CD4-positive, CD25-positive, alpha-beta regulatory T cell (primary cell): ENCODE results near the gene ACIN1. TPM values are rescaled to one million over a fixed set of nuclear protein-coding genes. Genes with fewer than 3 reads are reported as not detected.

ENCODE experiments used
- polyA plus RNA-seq, 4 donors: library from polyadenylated mRNA; unstranded; fragments of 300-500 nt; fragmentation: Illumina TruSeq; gene quantifications; one replicate each; pipeline ENCODE4 v1.2.3, GENCODE V29; 2021
- total RNA-seq: library from RNA; stranded (reverse); gene quantifications from one replicate; pipeline ENCODE4 v1.2.3, GENCODE V29; 2022

ACIN1 gene
- total and polyA plus RNA-seq, 5 donors from 2014 or later: 6.8 to 340 (median 7.7) TPM

Other genes starting within 250 kb of the ACIN1 start
- gene LRP10, start 223.4 kb downstream of the ACIN1 start, total RNA-seq: 111 TPM
- gene LRP10, start 223.4 kb downstream of the ACIN1 start, polyA plus RNA-seq: 100 to 1,000 TPM in 1 of 4 donors, 10 to 100 TPM in 3; 78.7 to 108 (median 88.3) TPM
- gene REM2, start 211.9 kb downstream of the ACIN1 start, total RNA-seq: 11.1 TPM
- gene REM2, start 211.9 kb downstream of the ACIN1 start, polyA plus RNA-seq: 1 to 10 TPM in 3 of 4 donors, under 1 TPM in 1; 0.61 to 2.6 (median 1.4) TPM
- 108 TPM for gene RBM23, start 176.0 kb downstream of the ACIN1 start, total RNA-seq
- gene RBM23, start 176.0 kb downstream of the ACIN1 start, polyA plus RNA-seq: 10 to 100 TPM; 43.1 to 54.0 (median 46.7) TPM
- gene PRMT5, start 165.8 kb downstream of the ACIN1 start, total RNA-seq: 19.3 TPM
- gene PRMT5, start 165.8 kb downstream of the ACIN1 start, polyA plus RNA-seq: 10 to 100 TPM; 37.4 to 43.3 (median 40.5) TPM
- gene HAUS4, start 138.0 kb downstream of the ACIN1 start, total RNA-seq: 20.0 TPM
- gene HAUS4, start 138.0 kb downstream of the ACIN1 start, polyA plus RNA-seq: 10 to 100 TPM; 30.0 to 41.9 (median 37.0) TPM
- gene AJUBA, start 112.6 kb downstream of the ACIN1 start, total RNA-seq: 0.54 TPM
- 1 to 10 TPM in 1 of 4 donors, under 1 TPM in 3; 0.20 to 1.0 (median 0.71) TPM for gene AJUBA, start 112.6 kb downstream of the ACIN1 start, polyA plus RNA-seq
- 8.5 TPM for gene C14orf93, start 85.0 kb downstream of the ACIN1 start, total RNA-seq
- 1 to 10 TPM; 4.7 to 7.5 (median 6.9) TPM for gene C14orf93, start 85.0 kb downstream of the ACIN1 start, polyA plus RNA-seq
- 13.8 TPM for gene PSMB5, start 60.2 kb downstream of the ACIN1 start, total RNA-seq
- 10 to 100 TPM; 28.2 to 50.9 (median 39.5) TPM for gene PSMB5, start 60.2 kb downstream of the ACIN1 start, polyA plus RNA-seq
- not detected for gene PSMB11, start 52.9 kb downstream of the ACIN1 start, total RNA-seq
- not detected for gene PSMB11, start 52.9 kb downstream of the ACIN1 start, polyA plus RNA-seq
- gene CDH24, start 37.6 kb downstream of the ACIN1 start, total RNA-seq: 2.9 TPM
- gene CDH24, start 37.6 kb downstream of the ACIN1 start, polyA plus RNA-seq: under 1 TPM; 0.17 to 0.79 (median 0.25) TPM
- 13.6 TPM for gene C14orf119, start 369 bp upstream of the ACIN1 start, total RNA-seq
- 100 to 1,000 TPM; 131 to 187 (median 156) TPM for gene C14orf119, start 369 bp upstream of the ACIN1 start, polyA plus RNA-seq
- not detected for gene CIROP, start 9.9 kb upstream of the ACIN1 start, total RNA-seq
- gene CIROP, start 9.9 kb upstream of the ACIN1 start, polyA plus RNA-seq: under 1 TPM in 1 of 4 donors, not detected in 3; 0.23 TPM
- gene CEBPE, start 24.1 kb upstream of the ACIN1 start, total RNA-seq: not detected
- under 1 TPM in 3 of 4 donors, not detected in 1; 0.14 to 0.29 (median 0.24) TPM for gene CEBPE, start 24.1 kb upstream of the ACIN1 start, polyA plus RNA-seq
- gene SLC7A8, start 88.5 kb upstream of the ACIN1 start, total RNA-seq: not detected
- 1 to 10 TPM in 3 of 4 donors, under 1 TPM in 1; 0.48 to 1.8 (median 1.1) TPM for gene SLC7A8, start 88.5 kb upstream of the ACIN1 start, polyA plus RNA-seq
- not detected for gene RNF212B, start 142.8 kb upstream of the ACIN1 start, total RNA-seq
- gene RNF212B, start 142.8 kb upstream of the ACIN1 start, polyA plus RNA-seq: not detected
- 3.3 TPM for gene HOMEZ, start 191.0 kb upstream of the ACIN1 start, total RNA-seq
- 1 to 10 TPM; 4.7 to 7.4 (median 6.4) TPM for gene HOMEZ, start 191.0 kb upstream of the ACIN1 start, polyA plus RNA-seq
- gene PPP1R3E, start 207.7 kb upstream of the ACIN1 start, total RNA-seq: 33.2 TPM
- 1 to 10 TPM; 2.5 to 4.6 (median 2.9) TPM for gene PPP1R3E, start 207.7 kb upstream of the ACIN1 start, polyA plus RNA-seq
- 2.6 TPM for gene BCL2L2, start 211.7 kb upstream of the ACIN1 start, total RNA-seq
- not detected for gene BCL2L2, start 211.7 kb upstream of the ACIN1 start, polyA plus RNA-seq
- 188 TPM for gene PABPN1, start 226.3 kb upstream of the ACIN1 start, total RNA-seq
- 100 to 1,000 TPM in 1 of 4 donors, 10 to 100 TPM in 3; 78.8 to 102 (median 89.3) TPM for gene PABPN1, start 226.3 kb upstream of the ACIN1 start, polyA plus RNA-seq